Ammon's horn (tissue), 1 donor: ENCODE results near the gene MRPL9.

Experiments used
- DNase-seq: peaks from one replicate; pipeline ENCODE4 v3.0.0-alpha.2; 2016; ENCODE audit warnings: low spot score

MRPL9 gene

DNA sequence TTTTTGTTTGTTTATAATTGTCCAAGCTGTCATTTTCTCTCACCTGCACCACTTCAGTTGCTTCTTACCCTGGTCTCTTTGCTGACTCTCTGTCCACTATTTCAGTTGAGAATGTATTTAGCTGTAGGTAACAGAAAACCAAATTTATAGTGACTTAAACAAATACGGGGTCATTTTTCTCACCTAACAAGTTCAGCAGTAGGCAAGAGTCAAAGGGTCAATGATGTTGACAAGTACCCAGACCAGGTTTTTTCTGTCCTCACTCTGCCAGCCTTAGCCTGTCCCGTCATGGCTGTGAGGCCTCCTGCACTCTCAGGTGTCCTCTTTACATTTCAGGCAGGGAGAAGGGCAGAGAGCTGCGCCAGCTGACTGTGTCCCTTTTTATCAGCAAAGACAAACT lies 30.2 kb downstream of the MRPL9 start:
- DNase-seq: no peak

DNA sequence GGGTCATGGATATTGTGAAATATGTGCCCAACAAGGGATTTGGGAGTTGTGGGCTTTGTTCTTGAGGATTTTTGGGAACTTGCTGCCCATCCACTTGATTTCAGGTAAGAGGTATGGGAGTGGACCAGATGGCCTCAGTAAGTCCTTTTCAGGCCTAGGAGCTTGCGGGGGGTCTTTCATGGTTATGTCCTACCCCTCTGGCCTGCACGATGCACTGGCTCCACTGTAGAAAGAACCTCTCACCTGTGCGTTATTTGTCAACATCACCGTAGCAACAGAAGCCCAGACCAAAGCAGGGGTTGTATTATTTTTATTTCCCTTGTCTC lies 33.4 kb downstream of the MRPL9 start:
- no peak for DNase-seq

DNA sequence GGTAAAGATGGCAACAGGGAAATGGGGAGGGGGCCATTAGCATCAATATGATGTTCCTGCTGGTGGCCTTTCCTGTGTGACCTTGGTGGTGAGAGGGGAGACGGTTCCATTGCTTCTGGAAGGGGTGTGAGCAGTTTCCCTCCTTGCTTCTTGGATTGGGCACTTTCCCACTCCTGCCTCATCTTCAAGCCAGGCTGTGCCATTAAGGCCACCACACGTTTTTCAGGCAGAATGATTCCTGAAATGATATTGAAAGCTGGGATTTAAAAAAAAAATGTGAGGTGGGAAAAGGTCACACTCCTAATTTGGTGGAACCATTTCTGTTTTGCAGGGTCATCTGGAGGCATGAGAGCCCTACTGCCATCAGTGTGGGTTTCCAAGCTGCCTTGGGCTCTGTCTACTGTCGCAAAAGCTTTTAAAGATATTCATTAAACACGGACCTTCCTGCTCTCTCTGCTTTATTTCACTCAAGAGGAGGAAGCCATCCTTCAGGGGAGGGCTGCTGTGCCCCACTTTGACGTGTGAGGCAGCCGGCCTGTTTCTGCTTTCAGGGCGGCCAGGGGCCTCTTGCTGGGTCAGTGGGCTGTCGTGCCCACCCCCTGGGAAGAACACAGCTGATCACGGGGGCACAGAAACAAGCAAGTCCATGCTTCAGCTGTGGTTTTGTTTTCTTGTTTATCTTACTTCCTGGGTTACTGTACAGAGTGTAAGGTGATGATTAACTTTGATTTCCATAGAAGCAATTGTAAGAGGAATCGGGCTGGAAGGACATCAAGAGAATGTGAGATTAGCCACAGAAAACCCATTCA lies 33.9 kb downstream of the MRPL9 start:
- no peak for DNase-seq

DNA sequence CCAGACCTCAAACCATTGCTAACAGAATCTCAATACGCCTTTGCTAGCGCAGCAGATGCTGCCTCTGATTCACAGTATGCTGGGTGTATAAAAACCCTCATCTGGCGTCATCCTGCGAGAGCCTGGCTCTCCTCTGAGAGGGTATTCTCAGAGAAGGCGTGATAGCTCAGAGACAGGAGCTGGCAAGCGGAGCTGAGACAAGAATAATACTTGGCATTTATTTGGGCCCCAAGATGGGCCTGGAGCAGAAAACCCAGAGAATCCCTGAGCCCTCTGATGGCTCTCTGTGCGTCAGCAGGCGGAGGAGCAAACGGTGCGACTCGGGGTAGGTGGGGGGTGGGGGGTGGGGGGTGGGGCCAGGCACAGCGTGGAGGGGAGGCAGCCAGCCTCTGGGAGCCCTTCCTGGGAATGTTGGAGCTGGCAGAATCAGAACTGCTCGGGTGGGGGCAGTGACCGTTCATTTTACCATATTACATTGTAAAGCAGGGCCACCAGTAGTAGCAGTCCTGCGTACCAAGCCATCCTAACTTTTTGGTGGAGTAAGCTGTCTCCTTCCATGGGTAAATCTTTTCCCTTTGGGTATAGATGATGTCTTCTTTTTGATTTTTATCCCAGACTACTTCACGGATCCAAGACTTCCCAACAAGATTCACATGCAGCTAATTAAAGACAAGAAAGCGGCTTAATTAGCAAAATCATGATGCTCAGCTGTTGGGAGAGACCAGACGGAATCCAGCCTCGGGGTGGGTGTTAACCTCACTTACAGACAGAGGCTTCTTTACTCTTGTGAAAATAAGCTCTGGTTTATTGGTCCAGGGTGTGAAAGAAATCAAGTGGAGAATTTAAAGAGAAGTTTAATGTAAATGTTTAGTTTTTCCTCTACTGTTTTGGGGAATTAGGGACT lies 34.9 kb downstream of the MRPL9 start:
- peak; percentile 80 for DNase-seq

DNA sequence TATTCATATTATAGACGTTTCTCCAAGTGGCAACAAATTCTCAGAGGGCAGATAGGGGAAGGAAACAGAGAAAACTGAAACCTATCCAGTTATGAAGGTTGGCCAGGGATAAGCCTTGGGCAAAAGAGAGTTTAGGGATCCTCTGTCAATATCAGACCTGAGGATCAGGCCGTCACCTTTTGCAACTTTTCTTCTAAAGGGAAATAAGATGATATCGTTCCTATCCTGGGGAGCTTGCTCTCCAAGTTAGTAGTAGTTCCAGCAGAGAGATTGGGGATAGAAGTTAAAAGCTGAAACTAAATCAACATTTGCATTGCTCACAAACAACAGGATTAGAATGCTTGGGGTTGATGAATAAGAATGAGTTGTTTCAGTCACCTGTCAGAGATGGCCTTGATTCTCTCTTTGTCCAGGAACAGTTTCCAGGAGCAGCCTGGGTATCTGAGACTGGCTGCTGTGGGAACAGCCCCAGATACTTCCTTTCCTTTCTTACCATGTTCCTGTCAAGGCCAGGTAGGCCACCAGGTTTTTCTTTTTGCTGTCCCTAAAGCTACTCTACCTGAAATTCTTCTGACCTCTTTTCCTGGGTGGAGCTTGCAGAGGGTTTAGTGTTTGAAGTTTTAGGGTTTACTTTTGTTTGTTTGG lies 39.4 kb downstream of the MRPL9 start:
- DNase-seq: no peak

DNA sequence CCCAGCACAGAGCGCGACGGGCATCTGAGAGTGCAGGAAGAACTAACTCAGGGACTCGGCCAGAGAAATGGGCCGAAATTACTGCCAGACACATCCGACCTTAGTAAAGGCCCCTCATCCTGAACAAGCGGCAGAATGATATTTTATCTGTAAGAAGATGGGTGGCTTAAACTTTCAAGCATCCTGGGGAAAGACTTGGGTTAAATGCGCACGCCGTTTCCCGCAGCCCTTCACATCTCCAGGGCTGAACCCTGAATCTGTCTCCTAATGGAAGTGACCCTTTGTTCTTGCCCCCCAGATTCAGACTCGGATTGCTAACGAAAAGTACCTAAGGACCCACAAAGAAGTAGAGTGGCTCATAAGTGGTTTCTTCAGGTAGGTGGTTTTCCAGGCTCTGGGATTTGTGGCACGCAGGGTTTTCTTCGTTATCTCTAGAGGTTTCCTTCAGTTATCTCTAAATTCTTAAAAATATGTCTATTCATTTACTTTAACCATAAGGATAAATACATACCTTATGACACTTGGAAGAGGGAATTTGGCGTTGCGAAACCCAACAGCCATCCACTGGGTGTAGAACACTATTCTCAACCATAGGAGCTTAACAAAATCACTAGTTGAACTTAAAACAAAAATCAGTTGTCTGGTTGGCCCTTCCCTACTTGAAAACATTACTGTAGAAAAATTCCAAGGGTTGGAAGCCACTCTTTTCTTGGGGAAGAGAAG lies 41.3 kb downstream of the MRPL9 start:
- DNase-seq: no peak

DNA sequence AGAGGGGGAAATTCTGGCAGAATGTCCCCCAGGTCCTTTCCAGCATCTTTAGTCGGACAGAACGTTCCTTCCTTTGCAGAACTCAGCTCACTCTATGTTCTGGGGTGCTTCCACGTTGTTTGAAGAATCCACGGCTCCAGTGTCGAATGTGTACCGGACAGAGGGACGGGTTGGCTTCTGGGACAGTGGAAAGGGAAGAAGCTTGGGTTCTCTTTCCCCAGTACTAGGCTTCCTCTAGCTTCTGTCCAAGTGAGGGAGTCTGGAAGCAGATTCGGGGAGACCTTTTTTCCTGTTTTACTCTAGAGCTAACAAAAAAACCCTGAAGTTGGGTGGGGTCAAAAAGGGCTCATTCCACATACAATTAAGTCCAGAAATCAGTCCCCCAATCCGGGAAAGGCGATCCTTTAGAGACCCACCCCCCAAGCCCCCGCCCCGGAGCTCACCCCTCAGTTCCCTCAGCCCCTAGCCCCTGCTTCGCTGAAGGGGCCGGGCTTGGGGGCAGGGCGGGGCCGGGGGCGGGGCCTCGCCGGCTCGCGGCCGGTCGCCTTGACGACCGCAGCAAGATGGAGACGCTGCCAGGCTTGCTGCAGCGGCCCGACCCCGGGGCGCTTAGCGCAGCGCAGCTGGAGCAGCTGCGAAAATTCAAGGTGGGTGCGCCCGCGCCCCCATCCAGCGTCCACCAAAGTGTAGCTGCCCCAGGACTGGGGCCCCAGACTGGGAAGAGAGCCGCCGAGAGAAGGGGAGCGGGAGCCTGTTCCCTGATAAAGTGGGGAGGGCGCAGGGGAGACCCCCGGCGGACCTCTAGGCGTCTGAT lies 42.1 kb downstream of the MRPL9 start, which contains the start of gene RIIAD1:
Gene RIIAD1, plus strand, starts transcription at position 549 of the 814 bp plus-strand sequence. Its CDS starts 15 bp downstream, at position 564.
- DNase-seq: no peak

DNA sequence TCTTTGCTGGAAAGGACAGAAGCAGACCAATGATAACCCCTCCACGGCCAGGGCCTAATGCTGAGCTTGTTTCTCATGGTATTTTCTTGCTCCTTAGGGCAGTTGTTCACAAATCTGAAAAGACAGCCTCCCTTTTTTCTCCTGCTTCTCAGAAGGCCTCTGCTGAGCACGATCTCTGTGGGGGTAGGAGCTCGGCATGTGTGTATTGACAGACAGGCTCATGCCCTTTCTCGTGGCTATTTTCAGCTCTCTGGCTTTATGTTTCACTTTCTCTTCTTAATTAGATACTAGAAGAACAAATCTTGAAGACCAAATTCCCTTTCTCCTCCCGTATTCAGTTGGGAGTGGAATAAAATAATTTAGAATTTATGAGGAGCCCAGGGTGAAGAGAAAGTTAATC lies 42.7 kb downstream of the MRPL9 start:
- DNase-seq: no peak

DNA sequence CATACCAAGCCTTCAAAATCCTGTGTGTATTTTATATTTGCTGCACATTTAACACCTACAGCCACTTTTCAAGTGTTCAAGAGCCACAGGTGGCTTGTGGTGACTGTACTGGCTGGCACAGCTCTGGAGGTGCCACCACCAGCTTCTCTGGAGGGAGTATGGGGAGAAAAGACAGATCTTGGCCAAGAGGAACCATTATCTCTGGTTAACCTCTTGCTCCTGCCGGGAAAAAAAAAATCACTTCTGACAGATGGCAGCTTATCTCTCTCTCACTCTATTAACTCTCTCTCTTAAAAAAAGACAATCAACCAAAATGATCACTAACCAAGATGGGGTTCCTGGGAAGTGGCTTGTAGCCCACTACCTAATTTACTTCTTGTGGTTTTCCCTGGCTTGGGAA lies 43.2 kb downstream of the MRPL9 start:
- DNase-seq: no peak

DNA sequence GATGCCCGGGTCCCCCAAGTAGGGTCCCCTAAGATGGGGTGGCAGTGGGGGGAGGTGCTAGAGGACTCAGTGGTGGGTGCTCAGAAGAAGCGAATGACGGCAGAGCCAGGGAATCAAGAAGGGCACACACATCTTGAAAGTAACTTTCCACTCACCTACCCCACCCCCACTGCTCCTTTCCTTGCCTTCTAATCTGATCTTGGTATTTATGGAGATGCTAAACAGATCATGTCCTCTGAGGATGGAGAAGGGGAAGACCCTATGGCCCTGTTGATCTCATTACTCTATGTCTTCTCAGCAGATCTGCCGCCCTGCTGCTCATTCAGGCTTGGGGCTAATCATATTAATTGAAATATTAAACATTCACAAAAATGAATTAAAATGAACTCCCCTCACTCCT lies 44.6 kb downstream of the MRPL9 start:
- DNase-seq: no peak

DNA sequence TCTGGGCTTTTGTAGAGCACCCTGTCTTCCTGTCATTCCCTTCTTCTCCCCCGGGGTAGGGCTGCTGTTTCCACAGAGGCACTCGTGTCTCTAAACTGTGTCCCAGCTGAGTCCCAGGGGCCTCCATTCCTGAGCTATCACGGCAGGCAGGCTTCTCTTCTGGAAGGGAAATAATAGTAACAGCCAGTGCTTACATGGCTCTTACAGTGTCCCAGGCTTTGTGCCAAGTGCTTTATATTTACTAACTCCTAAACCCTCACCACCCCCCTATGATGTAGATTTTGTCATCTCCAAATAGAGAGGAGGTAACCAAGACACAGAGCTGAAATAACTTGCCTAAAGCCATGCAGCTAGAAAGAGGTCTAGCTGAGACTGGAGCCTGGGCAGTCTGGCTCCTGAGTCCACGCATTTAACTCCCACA lies 45.3 kb downstream of the MRPL9 start:
- no peak for DNase-seq

DNA sequence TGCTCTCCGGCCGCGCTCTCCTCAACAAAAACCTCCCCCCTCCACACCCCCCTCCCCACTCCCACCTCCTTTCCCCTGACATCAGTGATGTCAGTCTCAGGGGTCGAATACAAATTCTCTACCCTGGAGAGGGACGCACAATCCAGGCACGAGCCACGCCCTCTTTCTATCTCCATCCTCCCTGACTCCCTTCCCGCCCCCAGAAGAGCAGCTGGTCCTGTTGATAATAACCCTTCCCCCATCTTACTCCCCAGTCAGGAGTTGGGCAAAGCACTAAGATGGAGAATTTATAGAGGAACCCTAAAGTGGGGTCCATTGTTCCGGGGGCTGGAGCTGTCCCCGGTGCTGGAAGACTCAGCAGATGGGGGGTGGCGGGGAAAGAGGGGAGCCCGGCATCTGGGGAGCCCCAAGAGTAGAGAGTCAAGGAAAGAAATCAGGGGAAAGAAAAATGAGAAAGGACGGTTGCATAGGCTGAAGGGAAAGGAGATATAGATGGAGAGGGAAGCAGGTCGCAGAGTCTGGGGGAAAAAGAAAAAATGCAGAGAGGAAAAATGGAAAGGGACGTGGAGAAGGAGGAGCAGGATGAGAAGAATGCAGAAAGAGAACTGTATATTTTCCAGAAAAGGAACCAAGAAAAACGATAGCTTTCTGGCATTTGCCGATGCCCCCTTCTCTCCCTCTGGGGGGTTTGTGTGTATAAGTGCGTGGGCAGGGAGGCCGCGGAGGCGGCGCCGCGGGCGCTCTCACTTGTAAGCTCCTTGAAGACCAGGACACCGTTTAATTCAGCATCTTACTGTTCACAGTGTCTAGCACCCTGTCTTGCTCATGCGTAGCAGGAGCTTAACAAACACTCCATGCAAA lies 46.3 kb downstream of the MRPL9 start, which contains the start of gene CELF3:
Gene CELF3, minus strand, starts transcription at position 33 of the 861 bp plus-strand sequence. CDS start 783 bp downstream, outside the sequence.
- DNase-seq: peak; percentile 83

DNA sequence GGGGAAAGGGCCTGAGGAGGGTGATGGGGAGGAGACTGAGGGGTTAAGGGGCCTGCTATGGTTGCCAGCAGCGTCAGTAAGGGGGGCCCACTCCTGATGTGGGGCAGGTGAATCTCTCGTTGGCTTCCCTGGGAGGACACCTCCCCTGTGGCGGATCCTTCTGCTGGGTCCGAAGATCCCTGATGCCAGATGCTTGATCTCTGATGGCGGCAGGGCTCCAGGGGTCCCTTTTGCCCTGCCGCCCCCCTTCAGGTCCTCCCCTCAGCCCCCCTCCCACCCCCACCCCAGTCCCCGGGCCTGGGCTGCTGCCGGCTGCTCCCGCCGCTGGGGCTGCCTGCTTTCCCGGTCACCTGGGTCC lies 46.9 kb downstream of the MRPL9 start:
- no peak for DNase-seq

DNA sequence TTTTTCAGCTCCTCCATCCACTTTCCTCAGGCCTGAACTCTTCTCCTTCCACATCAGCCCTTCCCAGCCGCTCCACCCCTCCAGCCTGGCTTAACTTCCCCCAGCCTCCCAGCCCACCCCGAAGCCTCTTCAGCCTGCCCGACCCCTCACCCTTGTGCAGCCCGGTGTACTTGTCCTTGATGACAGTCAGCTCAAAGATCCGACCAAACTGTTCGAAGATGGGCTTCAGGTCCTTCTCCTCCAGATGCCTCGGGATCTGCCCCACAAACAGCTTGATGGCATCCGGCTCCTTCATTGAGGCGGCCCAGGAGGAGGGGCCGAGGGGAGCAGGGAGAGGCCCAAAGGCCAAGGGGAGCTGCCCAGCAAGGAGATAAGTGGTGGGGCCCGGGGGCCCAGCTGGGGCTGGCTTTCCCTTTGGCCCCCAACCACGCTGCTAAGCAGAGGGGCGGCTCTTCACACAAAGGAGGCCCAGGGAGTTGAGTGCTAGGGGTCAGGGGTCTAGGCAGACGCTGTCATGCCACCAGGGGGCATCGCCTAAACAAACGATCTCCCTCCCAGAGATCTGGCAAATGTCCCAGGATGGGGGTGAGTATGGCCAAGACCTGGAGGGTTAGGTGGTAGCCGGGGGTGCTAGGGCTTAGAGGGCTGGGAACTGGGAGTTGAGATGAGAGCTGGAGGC lies 47.4 kb downstream of the MRPL9 start:
- no peak for DNase-seq

DNA sequence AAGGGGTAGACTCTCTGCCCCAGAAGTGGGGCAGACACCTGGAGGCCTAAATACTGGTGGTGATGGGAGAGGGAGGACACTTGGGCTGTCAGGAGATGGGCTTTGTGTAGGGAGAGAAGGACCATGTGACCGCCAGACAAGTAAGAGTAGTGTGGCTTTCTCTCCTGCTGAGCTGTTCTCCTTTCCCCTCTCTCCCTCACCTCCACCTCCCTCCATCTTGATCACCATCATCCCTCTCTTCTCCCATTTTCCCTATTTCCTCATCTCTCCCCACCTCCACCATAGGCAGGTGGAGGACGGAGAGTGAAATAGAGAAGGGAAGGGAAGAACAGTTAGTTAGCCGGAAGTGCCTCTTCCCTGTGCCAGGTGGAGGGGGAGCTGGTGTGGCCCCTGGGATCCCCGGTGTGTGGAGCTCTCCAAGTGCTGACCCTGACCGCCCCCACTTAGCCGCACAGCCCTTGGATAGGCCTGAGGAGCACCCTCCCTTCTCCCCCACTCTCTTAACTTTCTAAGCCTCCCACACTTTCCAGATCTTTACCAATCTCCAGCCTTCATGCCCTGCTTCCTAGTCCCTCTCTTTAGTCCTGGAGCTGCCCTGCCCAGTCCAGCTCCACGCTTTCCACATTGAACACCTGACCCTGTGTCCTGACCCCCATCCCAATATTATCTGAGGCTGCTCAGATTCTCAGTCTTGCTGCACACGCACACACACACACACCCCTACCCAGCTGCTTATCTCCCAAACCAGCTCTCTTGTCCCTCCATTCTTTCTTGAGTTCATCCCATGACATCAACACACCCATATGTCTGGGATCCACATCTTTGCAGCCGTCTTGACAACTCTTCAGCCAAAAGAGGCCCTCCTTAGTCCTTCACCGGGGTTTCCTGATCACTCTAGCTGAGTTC lies 48.2 kb downstream of the MRPL9 start:
- DNase-seq: no peak

DNA sequence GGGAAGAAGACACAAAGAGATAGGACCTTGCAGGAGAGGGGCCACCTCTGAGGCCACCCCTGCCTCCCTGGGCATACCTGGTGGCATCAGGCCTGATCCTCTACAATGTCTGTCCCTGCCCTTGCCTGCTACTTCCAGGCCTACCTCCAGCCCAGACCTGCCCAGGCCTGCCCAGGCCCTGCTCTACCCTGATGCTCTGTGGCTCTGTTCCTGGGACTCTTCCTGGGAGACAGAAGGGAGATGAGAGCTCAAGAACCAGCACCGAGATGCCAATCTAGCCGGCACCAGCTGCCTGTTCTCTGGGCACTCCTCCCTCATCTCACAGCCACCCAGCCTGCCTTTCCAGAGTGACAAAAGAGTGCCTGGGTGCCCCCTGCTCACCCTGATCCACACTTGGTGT lies 49.4 kb downstream of the MRPL9 start:
- no peak for DNase-seq

DNA sequence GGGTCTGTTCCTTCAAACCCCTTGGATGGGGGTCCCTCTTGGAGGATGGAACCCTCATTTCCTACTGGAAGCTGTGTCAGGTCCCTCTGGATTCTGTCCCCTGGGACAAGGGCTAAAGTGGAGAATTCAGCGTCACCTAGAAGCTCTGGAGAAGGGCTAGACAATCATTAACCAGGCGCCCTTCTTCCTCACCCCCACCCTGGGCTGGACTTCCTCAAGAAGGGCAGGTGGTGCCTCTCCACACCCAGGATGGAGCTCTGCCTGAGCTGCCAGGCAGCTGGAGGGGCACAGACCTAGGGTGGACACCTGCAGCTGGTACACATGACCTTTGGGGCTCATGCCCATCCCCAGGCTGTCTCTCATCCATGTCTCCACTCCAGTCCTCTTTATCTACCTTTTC lies 50.3 kb downstream of the MRPL9 start:
- no peak for DNase-seq

DNA sequence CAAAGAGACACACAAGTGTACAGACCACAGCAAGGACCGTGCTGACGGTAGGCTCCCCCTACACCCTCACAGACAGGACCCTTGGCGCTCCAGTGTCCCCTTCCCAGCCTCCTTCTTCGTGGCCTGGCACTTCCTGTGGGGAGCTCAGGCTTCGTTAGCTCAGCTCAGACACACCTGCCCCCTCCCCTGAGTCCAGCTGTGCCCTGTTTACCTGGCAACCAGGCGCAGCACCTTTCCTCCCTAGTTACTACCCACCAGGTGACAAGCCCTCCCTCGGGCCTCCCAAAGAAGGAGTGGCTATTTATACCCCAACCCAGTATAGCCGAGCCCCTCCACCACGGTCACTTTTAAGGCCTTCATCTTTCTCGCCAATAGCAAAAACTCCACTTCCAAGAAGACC lies 51.3 kb downstream of the MRPL9 start:
- DNase-seq: no peak
